H9 (cell line): ENCODE results near the gene USH2A. TPM values are rescaled to one million over a fixed set of nuclear protein-coding genes. Genes with fewer than 3 reads are reported as not detected.

Source experiments
- DNase-seq: peaks from one replicate; pipeline ENCODE4 v3.0.0-alpha.2; 2017
- H2AFZ ChIP-seq: one replicate; pipeline ENCODE4 v1.6.1; 2013; ENCODE audit warnings: mild to moderate bottlenecking, low read length, control low read depth, moderate library complexity
- H2AK5ac ChIP-seq: 2 replicates; pipeline ENCODE4 v1.6.1; 2013; ENCODE audit warnings: low read length, control low read depth, mixed read lengths; ENCODE audit not compliant: insufficient read length
- H2BK120ac ChIP-seq: one replicate; pipeline ENCODE4 v1.6.1; 2013; ENCODE audit warnings: low read depth, mild to moderate bottlenecking, low read length, control low read depth, inconsistent platforms; ENCODE audit not compliant: poor library complexity, severe bottlenecking
- H2BK12ac ChIP-seq: 2 replicates; pipeline ENCODE4 v1.6.1; 2013; ENCODE audit warnings: low read length, control low read depth, mixed read lengths, low read depth; ENCODE audit not compliant: insufficient read length
- H2BK15ac ChIP-seq: 2 replicates; pipeline ENCODE4 v1.6.1; 2013; ENCODE audit warnings: low read depth, low read length, control low read depth
- H2BK20ac ChIP-seq: one replicate; pipeline ENCODE4 v1.6.1; 2013; ENCODE audit warnings: low read depth, mild to moderate bottlenecking, low read length, control low read depth, inconsistent platforms; ENCODE audit not compliant: poor library complexity, severe bottlenecking
- H2BK5ac ChIP-seq: 2 replicates; pipeline ENCODE4 v1.6.1; 2013; ENCODE audit warnings: low read length, control low read depth, mixed read lengths; ENCODE audit not compliant: insufficient read length
- H3K14ac ChIP-seq: 2 replicates; pipeline ENCODE4 v1.6.1; 2013; ENCODE audit warnings: low read length, control low read depth; ENCODE audit not compliant: insufficient read depth
- H3K18ac ChIP-seq: 2 replicates; pipeline ENCODE4 v1.6.1; 2013; ENCODE audit warnings: low read depth, mild to moderate bottlenecking, mixed read lengths, low read length, control low read depth; ENCODE audit not compliant: insufficient read length
- H3K23ac ChIP-seq: 2 replicates; pipeline ENCODE4 v1.6.1; 2013; ENCODE audit warnings: low read length, control low read depth, mixed read lengths, low read depth; ENCODE audit not compliant: insufficient read length
- H3K23me2 ChIP-seq: 2 replicates; pipeline ENCODE4 v1.6.1; 2013; ENCODE audit warnings: low read depth, mild to moderate bottlenecking, mixed read lengths, low read length, control low read depth; ENCODE audit not compliant: insufficient read length, poor library complexity, severe bottlenecking
- H3K27ac ChIP-seq: 2 replicates; pipeline ENCODE4 v1.5.1; 2013; ENCODE audit warnings: low read length, control low read depth, mixed read lengths, low read depth; ENCODE audit not compliant: insufficient read length
- H3K27me3 ChIP-seq: 2 replicates; pipeline ENCODE4 v1.6.1; 2013; ENCODE audit warnings: low read length, control low read depth, inconsistent platforms; ENCODE audit not compliant: insufficient read depth
- H3K4ac ChIP-seq: 2 replicates; pipeline ENCODE4 v1.6.1; 2013; ENCODE audit warnings: low read depth, mild to moderate bottlenecking, control low read depth, inconsistent platforms, low read length, moderate library complexity
- H3K4me1 ChIP-seq: 2 replicates; pipeline ENCODE4 v1.6.1; 2013; ENCODE audit warnings: low read length, control low read depth, inconsistent platforms; ENCODE audit not compliant: insufficient read depth
- H3K4me2 ChIP-seq: 2 replicates; pipeline ENCODE4 v1.6.1; 2013; ENCODE audit warnings: low read length, control low read depth, mixed read lengths; ENCODE audit not compliant: insufficient read length, insufficient read depth
- H3K56ac ChIP-seq: 2 replicates; pipeline ENCODE4 v1.6.1; 2013; ENCODE audit warnings: low read depth, mild to moderate bottlenecking, mixed read lengths, low read length, control low read depth; ENCODE audit not compliant: insufficient read length
- H3K79me1 ChIP-seq: 2 replicates; pipeline ENCODE4 v1.6.1; 2013; ENCODE audit warnings: low read depth, mild to moderate bottlenecking, moderate library complexity, low read length, control low read depth, inconsistent platforms; ENCODE audit not compliant: insufficient read depth, poor library complexity, severe bottlenecking
- H3K79me2 ChIP-seq: 2 replicates; pipeline ENCODE4 v1.6.1; 2013; ENCODE audit warnings: low read length, control low read depth, inconsistent platforms; ENCODE audit not compliant: insufficient read depth
- H3K9ac ChIP-seq: 2 replicates; pipeline ENCODE4 v1.6.1; 2013; ENCODE audit warnings: low read length, control low read depth, mixed read lengths; ENCODE audit not compliant: insufficient read length; ENCODE audit errors: extremely low read depth
- H3K9me3 ChIP-seq: one replicate; pipeline ENCODE4 v1.6.1; 2013; ENCODE audit warnings: low read depth, low read length, inconsistent platforms; ENCODE audit not compliant: control insufficient read depth
- H3T11ph ChIP-seq: one replicate; pipeline ENCODE4 v1.6.1; 2013; ENCODE audit warnings: mild to moderate bottlenecking, low read length, control low read depth, inconsistent platforms
- H4K20me1 ChIP-seq: one replicate; pipeline ENCODE4 v1.6.1; 2013; ENCODE audit not compliant: control insufficient read depth, insufficient read length, insufficient read depth
- H4K5ac ChIP-seq: 2 replicates; pipeline ENCODE4 v1.6.1; 2013; ENCODE audit warnings: low read depth, mild to moderate bottlenecking, mixed read lengths, low read length, control low read depth; ENCODE audit not compliant: insufficient read length
- H4K8ac ChIP-seq: replicated peaks from 2 replicates; pipeline ENCODE4 v1.6.1; 2013; ENCODE audit warnings: low read length, control low read depth, mixed read lengths, low read depth; ENCODE audit not compliant: insufficient read length
- H4K91ac ChIP-seq: 2 replicates; pipeline ENCODE4 v1.6.1; 2013; ENCODE audit warnings: low read depth, mild to moderate bottlenecking, moderate library complexity, mixed read lengths, low read length, control low read depth; ENCODE audit not compliant: insufficient read length
- H3K27ac Mint-ChIP-seq, 3 experiments: 2 replicates in 2 of 3; 3 replicates in 1 of 3; pipeline ENCODE4 v1.8.0; 2020 to 2021; ENCODE audit warnings: mixed read lengths in 3 of 3, mild to moderate bottlenecking in 1 of 3, moderate library complexity in 1 of 3
- H3K27me3 Mint-ChIP-seq: 2 replicates; pipeline ENCODE4 v1.8.0; 2021; ENCODE audit warnings: low read depth, mild to moderate bottlenecking, moderate library complexity, mixed read lengths
- H3K36me3 Mint-ChIP-seq, 3 experiments: 2 replicates in 2 of 3; 3 replicates in 1 of 3; pipeline ENCODE4 v1.8.0; 2020 to 2021; ENCODE audit warnings: low read depth in 3 of 3, mixed read lengths in 3 of 3; ENCODE audit not compliant: insufficient read depth in 1 of 3
- H3K4me1 Mint-ChIP-seq, 2 experiments: 2 replicates each; pipeline ENCODE4 v1.8.0; 2020; ENCODE audit warnings: mixed read lengths in 2 of 2
- H3K4me3 Mint-ChIP-seq, 2 experiments: 2 replicates in 1 of 2; 3 replicates in 1 of 2; pipeline ENCODE4 v1.8.0; 2020 to 2021; ENCODE audit warnings: mild to moderate bottlenecking in 2 of 2, mixed read lengths in 2 of 2, moderate library complexity in 1 of 2
- H3K9me3 Mint-ChIP-seq, 2 experiments: 2 replicates in 1 of 2; 3 replicates in 1 of 2; pipeline ENCODE4 v1.8.0; 2020; ENCODE audit warnings: mild to moderate bottlenecking in 2 of 2, mixed read lengths in 2 of 2, moderate library complexity in 1 of 2
- WGBS: extraction: QIAGEN DNeasy Blood & Tissue Kit; methylation state at CpG from one replicate; pipeline ENCODE4 v1.1.7; 2013; ENCODE audit warnings: missing lambda C conversion rate, low lambda C conversion rate, mixed read lengths; ENCODE audit not compliant: insufficient read length; ENCODE audit errors: extremely low coverage; 5-methylcytosine and 5-hydroxymethylcytosine counted together
- total RNA-seq: library from RNA; stranded (reverse); gene quantifications from 2 replicates; pipeline ENCODE4 v1.2.1, GENCODE V29; 2021
- TF ChIP-seq, protein P1 (sequence below): fragments of 200-600 bp; sonication (generic); conservative IDR thresholded peaks from 3 replicates; pipeline ENCODE4 v1.8.0; 2021; ENCODE audit warnings: antibody characterized with exemption, mild to moderate bottlenecking

The USH2A gene
- total RNA-seq, 1 experiment from 2014 or later, result 0.11 TPM

GRCh38 chr1:216430744-216431143, 7.5 kb upstream of the USH2A start:
- TF ChIP-seq, protein P1, sequence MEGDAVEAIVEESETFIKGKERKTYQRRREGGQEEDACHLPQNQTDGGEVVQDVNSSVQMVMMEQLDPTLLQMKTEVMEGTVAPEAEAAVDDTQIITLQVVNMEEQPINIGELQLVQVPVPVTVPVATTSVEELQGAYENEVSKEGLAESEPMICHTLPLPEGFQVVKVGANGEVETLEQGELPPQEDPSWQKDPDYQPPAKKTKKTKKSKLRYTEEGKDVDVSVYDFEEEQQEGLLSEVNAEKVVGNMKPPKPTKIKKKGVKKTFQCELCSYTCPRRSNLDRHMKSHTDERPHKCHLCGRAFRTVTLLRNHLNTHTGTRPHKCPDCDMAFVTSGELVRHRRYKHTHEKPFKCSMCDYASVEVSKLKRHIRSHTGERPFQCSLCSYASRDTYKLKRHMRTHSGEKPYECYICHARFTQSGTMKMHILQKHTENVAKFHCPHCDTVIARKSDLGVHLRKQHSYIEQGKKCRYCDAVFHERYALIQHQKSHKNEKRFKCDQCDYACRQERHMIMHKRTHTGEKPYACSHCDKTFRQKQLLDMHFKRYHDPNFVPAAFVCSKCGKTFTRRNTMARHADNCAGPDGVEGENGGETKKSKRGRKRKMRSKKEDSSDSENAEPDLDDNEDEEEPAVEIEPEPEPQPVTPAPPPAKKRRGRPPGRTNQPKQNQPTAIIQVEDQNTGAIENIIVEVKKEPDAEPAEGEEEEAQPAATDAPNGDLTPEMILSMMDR, result no peak
- no peak overlapping the region for H3T11ph ChIP-seq
- Mint-ChIP-seq H3K27ac (no peak overlapping the region), H3K9me3 (no peaks in the 10 kb centered on the region), H3K4me1 (0 out of 4 replicates have a peak, but pooled peaks cover 0 to 2% of the 10 kb centered on the region in 2 experiments), H3K27me3 (no peaks in the 10 kb centered on the region), H3K36me3 (no peaks in the 10 kb centered on the region), H3K4me3 (no peak overlapping the region)
- no peak overlapping the region for H3K9ac ChIP-seq
- H3K4me1 ChIP-seq, result no peaks in the 10 kb centered on the region
- H2BK15ac ChIP-seq, result no peak overlapping the region
- DNase-seq, result no peak
- no peak overlapping the region for H3K56ac ChIP-seq
- no peaks in the 10 kb centered on the region for H3K9me3 ChIP-seq
- H3K23ac ChIP-seq, result no peak overlapping the region
- H3K27me3 ChIP-seq, result no peaks in the 10 kb centered on the region
- no peak overlapping the region for H2BK20ac ChIP-seq
- no CpG with 5 or more reads among the region's 2 CpGs for WGBS
- H2BK5ac ChIP-seq, result no peak overlapping the region
- H3K14ac ChIP-seq, result no peak overlapping the region
- H3K18ac ChIP-seq, result no peak overlapping the region
- H3K79me2 ChIP-seq, result no peaks in the 10 kb centered on the region
- no peak overlapping the region for H2BK120ac ChIP-seq
- no peak overlapping the region for H2AFZ ChIP-seq
- H3K23me2 ChIP-seq, result no peaks in the 10 kb centered on the region
- no peak overlapping the region for H3K4me2 ChIP-seq
- no peak overlapping the region for H4K8ac ChIP-seq
- no peak overlapping the region for H2AK5ac ChIP-seq
- H4K5ac ChIP-seq, result no peak overlapping the region
- no peak overlapping the region for H2BK12ac ChIP-seq
- H4K20me1 ChIP-seq, result no peaks in the 10 kb centered on the region
- no peaks in the 10 kb centered on the region for H3K79me1 ChIP-seq
- no peak overlapping the region for H3K4ac ChIP-seq
- no peak overlapping the region for H3K27ac ChIP-seq
- H4K91ac ChIP-seq, result no peak overlapping the region
